Nephron progenitor cell (in vitro differentiated cells): ENCODE results near the gene SH3BP5.

Source experiments
- DNase-seq: peaks from one replicate; pipeline ENCODE4 v3.0.0; 2021
- H3K27ac Mint-ChIP-seq: 2 replicates; pipeline ENCODE4 v1.8.0; 2021; ENCODE audit warnings: mild to moderate bottlenecking, moderate library complexity, mixed read lengths
- H3K27me3 Mint-ChIP-seq: 2 replicates; pipeline ENCODE4 v1.8.0; 2021; ENCODE audit warnings: mild to moderate bottlenecking, low read depth, mixed read lengths; ENCODE audit not compliant: poor library complexity
- H3K36me3 Mint-ChIP-seq: 2 replicates; pipeline ENCODE4 v1.8.0; 2021; ENCODE audit warnings: low read depth, mixed read lengths
- H3K4me1 Mint-ChIP-seq: 2 replicates; pipeline ENCODE4 v1.8.0; 2021; ENCODE audit warnings: mixed read lengths
- H3K4me3 Mint-ChIP-seq: 2 replicates; pipeline ENCODE4 v1.8.0; 2021; ENCODE audit warnings: mild to moderate bottlenecking, moderate library complexity, mixed read lengths
- H3K9me3 Mint-ChIP-seq: 2 replicates; pipeline ENCODE4 v1.8.0; 2021; ENCODE audit warnings: mild to moderate bottlenecking, moderate library complexity, mixed read lengths
- TF ChIP-seq, protein P1 (sequence below): fragments of 200-600 bp; sonication (generic); IDR thresholded peaks from 2 replicates; pipeline ENCODE4 v1.5.0; 2021; ENCODE audit warnings: antibody characterized with exemption

The SH3BP5 gene

DNA sequence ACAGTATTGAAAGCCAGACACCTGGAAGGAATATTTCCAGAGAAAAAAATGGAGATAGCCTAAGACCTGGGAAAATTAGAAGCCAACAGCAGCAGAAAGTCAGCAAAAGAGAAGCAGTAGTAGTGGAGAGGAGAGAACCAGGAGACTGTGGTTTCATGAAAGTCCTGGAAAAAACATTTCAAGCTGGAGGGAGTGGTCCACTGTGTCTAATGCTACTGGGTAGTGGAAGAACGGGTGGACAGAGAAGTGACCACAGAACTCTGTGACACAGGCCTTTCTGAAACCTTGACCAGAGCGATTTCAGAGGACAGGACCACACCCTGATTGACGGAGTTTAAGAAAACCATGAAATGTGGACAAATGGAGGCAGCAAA lies 15.3 kb upstream of the SH3BP5 start:
- DNase-seq = no peak
- TF ChIP-seq, protein P1, sequence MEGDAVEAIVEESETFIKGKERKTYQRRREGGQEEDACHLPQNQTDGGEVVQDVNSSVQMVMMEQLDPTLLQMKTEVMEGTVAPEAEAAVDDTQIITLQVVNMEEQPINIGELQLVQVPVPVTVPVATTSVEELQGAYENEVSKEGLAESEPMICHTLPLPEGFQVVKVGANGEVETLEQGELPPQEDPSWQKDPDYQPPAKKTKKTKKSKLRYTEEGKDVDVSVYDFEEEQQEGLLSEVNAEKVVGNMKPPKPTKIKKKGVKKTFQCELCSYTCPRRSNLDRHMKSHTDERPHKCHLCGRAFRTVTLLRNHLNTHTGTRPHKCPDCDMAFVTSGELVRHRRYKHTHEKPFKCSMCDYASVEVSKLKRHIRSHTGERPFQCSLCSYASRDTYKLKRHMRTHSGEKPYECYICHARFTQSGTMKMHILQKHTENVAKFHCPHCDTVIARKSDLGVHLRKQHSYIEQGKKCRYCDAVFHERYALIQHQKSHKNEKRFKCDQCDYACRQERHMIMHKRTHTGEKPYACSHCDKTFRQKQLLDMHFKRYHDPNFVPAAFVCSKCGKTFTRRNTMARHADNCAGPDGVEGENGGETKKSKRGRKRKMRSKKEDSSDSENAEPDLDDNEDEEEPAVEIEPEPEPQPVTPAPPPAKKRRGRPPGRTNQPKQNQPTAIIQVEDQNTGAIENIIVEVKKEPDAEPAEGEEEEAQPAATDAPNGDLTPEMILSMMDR = no peak
- Mint-ChIP-seq H3K27me3 (peaks cover 11% of the 10 kb centered on the region), H3K36me3 (no peaks in the 10 kb centered on the region), H3K27ac (no peak overlapping the region), H3K4me3 (no peak overlapping the region), H3K4me1 (no peaks in the 10 kb centered on the region), H3K9me3 (peaks cover 24% of the 10 kb centered on the region)

DNA sequence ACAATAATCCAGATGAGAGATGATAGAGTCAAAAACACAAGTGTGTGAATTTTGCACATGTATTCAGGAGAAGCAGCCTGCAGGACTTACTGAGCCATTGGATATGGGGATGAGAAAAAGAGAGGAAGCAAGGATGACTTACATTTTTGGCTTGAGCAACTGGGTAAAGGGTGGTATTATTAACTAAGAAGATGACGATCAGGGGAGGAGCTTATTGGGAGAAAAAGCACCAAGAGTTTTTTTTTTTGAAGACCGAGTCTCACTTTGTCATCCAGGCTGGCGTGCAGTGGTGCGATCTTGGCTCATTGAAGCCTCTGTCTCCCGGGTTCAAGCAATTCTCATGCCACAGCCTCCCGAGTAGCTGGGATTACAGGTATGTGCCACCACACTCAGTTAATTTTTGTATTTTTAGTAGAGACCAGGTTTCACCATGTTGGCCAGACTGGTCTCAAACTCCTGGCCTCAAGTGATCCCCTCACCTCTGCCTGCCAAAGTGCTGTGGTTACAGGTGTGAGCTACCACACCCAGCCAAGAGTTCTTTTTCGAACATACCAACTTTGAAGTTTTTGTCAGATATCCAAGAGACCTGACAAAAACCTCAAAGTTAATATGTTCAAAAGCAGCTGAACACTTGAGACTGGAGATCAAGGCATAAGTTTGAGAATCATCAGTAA lies 14.8 kb upstream of the SH3BP5 start:
- Mint-ChIP-seq H3K9me3 (peaks cover 21% of the 10 kb centered on the region), H3K36me3 (no peaks in the 10 kb centered on the region), H3K4me1 (no peaks in the 10 kb centered on the region), H3K4me3 (no peak overlapping the region), H3K27me3 (peaks cover 6% of the 10 kb centered on the region), H3K27ac (no peak overlapping the region)
- DNase-seq = no peak
- TF ChIP-seq, protein P1 = no peak

DNA sequence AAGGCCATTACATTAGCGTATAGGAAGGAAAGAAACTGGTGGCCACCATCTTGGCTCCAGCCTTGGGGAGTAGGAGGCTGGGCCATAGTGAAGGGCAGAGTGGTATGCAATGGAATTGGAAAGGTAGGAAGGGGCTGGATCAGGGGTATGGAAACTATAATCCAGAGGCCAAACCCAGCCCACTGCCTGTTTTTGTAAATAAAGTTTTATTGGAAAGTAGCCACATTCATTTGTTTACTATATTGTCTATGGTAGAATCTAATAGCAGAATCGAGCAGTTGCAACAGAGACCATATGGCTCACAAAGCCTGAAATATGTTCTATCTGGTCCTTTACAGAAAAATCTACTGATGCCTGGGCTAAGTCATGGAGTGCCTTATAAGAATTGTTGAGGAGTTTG lies 14.1 kb upstream of the SH3BP5 start:
- H3K4me3 Mint-ChIP-seq = no peak overlapping the region
- H3K4me1 Mint-ChIP-seq = no peaks in the 10 kb centered on the region
- TF ChIP-seq, protein P1 = no peak
- DNase-seq = no peak
- peaks cover 5% of the 10 kb centered on the region for H3K27me3 Mint-ChIP-seq
- H3K9me3 Mint-ChIP-seq = peaks cover 19% of the 10 kb centered on the region
- H3K36me3 Mint-ChIP-seq = no peaks in the 10 kb centered on the region
- H3K27ac Mint-ChIP-seq = no peak overlapping the region

DNA sequence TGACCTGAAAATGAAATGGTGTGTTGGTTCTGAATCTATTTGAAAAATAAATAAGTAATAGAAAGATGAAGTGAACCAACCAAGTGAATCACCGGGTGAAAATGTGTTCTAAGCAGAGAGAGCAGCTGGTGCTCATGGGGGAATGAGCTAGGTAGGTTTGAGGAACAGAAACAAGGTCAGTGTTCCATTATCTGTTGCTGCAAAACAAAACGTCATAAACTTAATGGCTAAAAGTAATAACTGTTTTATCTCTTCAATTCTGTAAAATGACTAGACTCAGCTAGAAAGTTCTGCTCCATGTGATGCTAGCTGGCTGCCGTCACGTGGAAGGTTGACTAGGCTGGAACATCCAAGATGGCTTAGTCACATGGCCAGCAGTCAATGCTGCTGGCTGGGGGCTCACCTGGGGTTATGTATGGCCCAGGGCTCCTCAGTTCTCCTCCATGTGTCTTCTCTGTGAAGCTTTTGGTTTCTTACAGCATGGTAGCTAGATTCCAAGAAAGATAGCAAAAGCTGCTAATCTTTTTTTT lies 13.3 kb upstream of the SH3BP5 start:
- Mint-ChIP-seq H3K4me3 (no peak overlapping the region), H3K36me3 (no peaks in the 10 kb centered on the region), H3K9me3 (peaks cover 14% of the 10 kb centered on the region), H3K27me3 (peaks cover 5% of the 10 kb centered on the region), H3K4me1 (peaks cover 5% of the 10 kb centered on the region), H3K27ac (no peak overlapping the region)
- TF ChIP-seq, protein P1 = no peak
- DNase-seq = no peak

DNA sequence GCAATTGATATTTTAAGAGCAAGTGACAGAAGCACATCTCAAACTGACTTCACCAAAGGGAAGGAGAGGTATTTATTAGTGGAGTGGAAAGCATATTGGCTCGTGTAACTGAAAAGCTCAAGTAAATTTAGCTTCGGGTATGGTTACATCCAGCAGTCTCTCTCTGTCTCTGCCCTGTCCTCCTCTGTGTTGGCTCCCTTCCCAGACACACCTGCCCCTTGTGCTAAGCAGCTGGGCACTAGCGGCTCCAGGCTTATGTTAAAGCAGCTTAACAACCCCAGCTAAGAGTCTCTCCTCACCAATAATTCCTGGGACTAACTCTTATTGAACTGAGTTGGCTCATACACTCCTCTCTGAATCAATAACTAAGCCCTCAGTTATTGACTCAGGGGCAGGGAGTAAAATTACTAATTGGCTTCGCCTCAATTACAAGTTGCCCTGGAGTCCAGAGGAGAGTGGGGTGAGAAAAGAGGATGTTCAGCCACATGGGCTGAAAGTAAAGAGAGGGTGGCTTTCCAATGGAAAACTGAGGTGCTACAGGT lies 12.8 kb upstream of the SH3BP5 start:
- TF ChIP-seq, protein P1 = no peak
- peaks cover 5% of the 10 kb centered on the region for H3K27me3 Mint-ChIP-seq

DNA sequence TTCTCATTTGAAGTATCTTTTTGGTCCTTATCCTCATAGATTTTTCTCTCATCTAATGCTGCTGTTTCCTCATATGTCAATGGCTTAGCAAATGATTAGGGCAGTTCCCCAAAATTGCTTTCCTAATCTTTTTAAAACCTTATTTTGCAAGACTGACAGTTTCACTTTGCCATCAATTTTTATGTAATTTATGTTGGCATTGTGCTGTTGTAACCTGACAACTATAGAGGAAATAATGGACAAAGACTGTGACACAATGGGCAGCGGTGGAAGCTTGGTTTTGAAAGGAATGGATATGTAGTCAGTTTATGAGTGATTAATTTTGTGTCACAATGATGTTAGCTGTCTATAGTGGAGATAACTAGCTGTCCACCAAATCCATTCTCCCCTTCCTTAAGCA lies 10.6 kb upstream of the SH3BP5 start:
- no peaks in the 10 kb centered on the region for H3K9me3 Mint-ChIP-seq
- TF ChIP-seq, protein P1 = no peak
- peaks cover 5% of the 10 kb centered on the region for H3K4me1 Mint-ChIP-seq
- no peak for DNase-seq
- no peak overlapping the region for H3K4me3 Mint-ChIP-seq
- no peak overlapping the region for H3K27ac Mint-ChIP-seq
- no peaks in the 10 kb centered on the region for H3K36me3 Mint-ChIP-seq
- H3K27me3 Mint-ChIP-seq = peaks cover 5% of the 10 kb centered on the region

More for the DNA sequence above, 12.8 kb upstream of the SH3BP5 start:
- Mint-ChIP-seq H3K27ac (no peak overlapping the region), H3K4me3 (no peak overlapping the region), H3K9me3 (peaks cover 9% of the 10 kb centered on the region), H3K36me3 (no peaks in the 10 kb centered on the region), H3K4me1 (peaks cover 5% of the 10 kb centered on the region)
- no peak for DNase-seq
